ENCODE measurements around the gene PACRG.
A peak's percentile ranks its signal among the peaks of the same experiment; 100 is the strongest.

Gene PACRG

DNA sequence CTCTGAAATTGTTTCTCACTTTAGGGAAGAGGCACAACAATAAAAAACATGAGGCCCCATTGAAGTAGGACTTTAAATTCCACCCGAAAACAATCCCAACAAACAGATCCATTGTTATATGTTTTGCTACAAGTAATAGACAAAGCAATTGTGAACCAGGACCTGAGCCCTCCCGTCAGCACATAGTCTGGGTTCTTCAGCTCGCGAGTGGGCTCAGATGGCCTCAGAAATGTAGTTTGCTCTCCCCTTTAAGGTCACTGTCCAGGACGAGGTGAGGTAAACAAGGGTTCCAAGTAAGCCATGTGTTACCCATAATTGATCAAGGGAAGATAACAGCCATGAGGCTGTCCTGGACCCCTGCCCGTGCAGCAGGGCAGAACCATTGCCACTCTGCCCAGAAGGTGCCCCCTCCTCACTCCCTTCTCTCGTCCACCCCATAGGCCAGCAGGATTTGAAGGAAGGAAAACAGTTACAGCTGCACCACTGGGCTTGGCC is 526.6 kb downstream of the PACRG start:
- Histone ChIP-seq H2AFZ (ENCODE audit: insufficient read depth, low read length, poor library complexity) (no peak overlapping the region), H2AK5ac (ENCODE audit: low read length) (no peak overlapping the region), H3K23ac (ENCODE audit: low read length) (no peak overlapping the region), H4K91ac (ENCODE audit: low read depth, low read length) (no peak overlapping the region), H3K9me3 (ENCODE audit: insufficient read depth, low read depth, low read length) (no peaks in the 10 kb centered on the region), H2BK12ac (ENCODE audit: low read length) (no peak overlapping the region), H3K79me1 (ENCODE audit: low read length) (no peaks in the 10 kb centered on the region), H2BK120ac (ENCODE audit: insufficient read depth, low read length, poor library complexity) (no peak overlapping the region), H3K27me3 (ENCODE audit: insufficient read depth, low read length) (no peaks in the 10 kb centered on the region), H3K18ac (ENCODE audit: low read length) (no peak overlapping the region), H3K14ac (ENCODE audit: low read length) (no peak overlapping the region), H3K4me2 (ENCODE audit: low read length) (no peak overlapping the region), H2BK5ac (ENCODE audit: low read depth, low read length, poor library complexity) (no peak overlapping the region), H3K36me3 (ENCODE audit: control insufficient read depth in 1 of 2, insufficient read depth in 2 of 2, low read length in 2 of 2) (no peaks in the 10 kb centered on the region), H3K4me1 (ENCODE audit: control insufficient read depth in 1 of 2, insufficient read depth in 2 of 2, low read length in 2 of 2) (no peaks in the 10 kb centered on the region), H3K9ac (ENCODE audit: low read length) (no peak overlapping the region), H3K79me2 (ENCODE audit: control insufficient read depth, insufficient read depth, low read length, poor library complexity) (no peaks in the 10 kb centered on the region), H4K12ac (ENCODE audit: low read depth, low read length) (no peak overlapping the region), H3K27ac (ENCODE audit: low read depth, low read length) (no peak overlapping the region), H4K8ac (ENCODE audit: low read depth, low read length) (no peak overlapping the region), H3K4me3 (ENCODE audit: low read depth, low read length) (no peak overlapping the region), H3K4ac (ENCODE audit: low read depth, low read length) (no peak overlapping the region)
- no peak for DNase-seq
- no CpG with 5 or more reads among the region's 7 CpGs for WGBS (ENCODE audit: extremely low coverage, insufficient coverage, insufficient read length)

DNA sequence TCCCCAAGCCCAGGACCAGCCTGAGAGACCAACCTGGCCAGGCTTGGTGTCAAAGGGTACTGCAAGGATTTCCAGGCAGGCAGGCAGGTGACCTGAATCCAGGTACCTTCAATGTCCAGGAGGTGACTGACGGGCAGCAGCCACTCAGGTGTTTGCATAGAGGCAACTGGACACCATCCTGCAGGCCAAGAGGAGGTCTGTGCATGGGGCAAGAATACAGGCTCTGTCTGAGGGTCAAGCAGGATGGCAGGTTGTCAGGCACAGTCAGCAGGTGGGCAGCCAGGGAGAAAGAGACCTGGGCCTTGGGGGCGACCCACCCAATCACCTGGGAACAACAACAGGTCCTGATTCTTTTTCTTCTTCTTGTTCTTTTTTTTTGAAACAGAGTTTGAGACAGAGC is 527.5 kb downstream of the PACRG start:
- Histone ChIP-seq H3K79me2 (ENCODE audit: control insufficient read depth, insufficient read depth, low read length, poor library complexity) (no peaks in the 10 kb centered on the region), H2AK5ac (ENCODE audit: low read length) (no peak overlapping the region), H4K91ac (ENCODE audit: low read depth, low read length) (no peak overlapping the region), H3K23ac (ENCODE audit: low read length) (no peak overlapping the region), H3K18ac (ENCODE audit: low read length) (no peak overlapping the region), H4K12ac (ENCODE audit: low read depth, low read length) (no peak overlapping the region), H4K8ac (ENCODE audit: low read depth, low read length) (no peak overlapping the region), H3K4me3 (ENCODE audit: low read depth, low read length) (no peak overlapping the region), H2BK120ac (ENCODE audit: insufficient read depth, low read length, poor library complexity) (no peak overlapping the region), H2AFZ (ENCODE audit: insufficient read depth, low read length, poor library complexity) (no peak overlapping the region), H2BK12ac (ENCODE audit: low read length) (no peak overlapping the region), H3K4me2 (ENCODE audit: low read length) (no peak overlapping the region), H3K27ac (ENCODE audit: low read depth, low read length) (no peak overlapping the region), H2BK5ac (ENCODE audit: low read depth, low read length, poor library complexity) (no peak overlapping the region), H3K4ac (ENCODE audit: low read depth, low read length) (no peak overlapping the region), H3K36me3 (ENCODE audit: control insufficient read depth in 1 of 2, insufficient read depth in 2 of 2, low read length in 2 of 2) (no peaks in the 10 kb centered on the region), H3K9ac (ENCODE audit: low read length) (no peak overlapping the region), H3K9me3 (ENCODE audit: insufficient read depth, low read depth, low read length) (no peaks in the 10 kb centered on the region), H3K14ac (ENCODE audit: low read length) (no peak overlapping the region), H3K4me1 (ENCODE audit: control insufficient read depth in 1 of 2, insufficient read depth in 2 of 2, low read length in 2 of 2) (peaks cover 0 to 2% of the 10 kb centered on the region in 2 experiments), H3K79me1 (ENCODE audit: low read length) (no peaks in the 10 kb centered on the region), H3K27me3 (ENCODE audit: insufficient read depth, low read length) (no peaks in the 10 kb centered on the region)
- WGBS (ENCODE audit: extremely low coverage, insufficient coverage, insufficient read length), result no CpG with 5 or more reads among the region's 2 CpGs
- DNase-seq, result no peak

DNA sequence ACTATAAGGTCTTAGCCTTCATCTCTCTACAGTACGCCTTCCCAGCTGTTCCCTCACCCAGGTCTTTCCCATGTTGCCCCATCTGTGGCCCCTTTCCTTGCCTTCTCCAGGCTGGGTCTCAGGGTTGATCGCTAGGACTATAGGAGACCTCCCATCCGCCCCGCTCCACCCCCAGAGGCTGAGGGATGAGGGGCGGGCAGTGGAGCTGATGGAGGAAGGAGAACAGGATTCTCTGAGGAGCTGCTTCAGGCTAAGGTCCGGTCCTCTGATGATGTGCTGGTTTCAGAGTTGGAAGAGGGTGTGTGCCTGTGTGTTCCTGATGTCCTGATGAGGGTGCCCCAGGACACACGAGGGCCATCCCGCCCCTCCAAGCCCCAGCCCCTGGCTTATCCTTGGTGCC is 531.9 kb downstream of the PACRG start:
- H2AK5ac ChIP-seq (ENCODE audit: low read length), result no peak overlapping the region
- DNase-seq, result no peak
- H3K27me3 ChIP-seq (ENCODE audit: insufficient read depth, low read length), result no peaks in the 10 kb centered on the region
- H3K4me1 ChIP-seq (ENCODE audit: control insufficient read depth in 1 of 2, insufficient read depth in 2 of 2, low read length in 2 of 2), result peaks cover 4 to 5% of the 10 kb centered on the region in 2 experiments
- H3K4me3 ChIP-seq (ENCODE audit: low read depth, low read length), result no peak overlapping the region
- no CpG with 5 or more reads among the region's 8 CpGs for WGBS (ENCODE audit: extremely low coverage, insufficient coverage, insufficient read length)
- H4K8ac ChIP-seq (ENCODE audit: low read depth, low read length), result no peak overlapping the region
- H3K79me2 ChIP-seq (ENCODE audit: control insufficient read depth, insufficient read depth, low read length, poor library complexity), result no peaks in the 10 kb centered on the region
- no peak overlapping the region for H2AFZ ChIP-seq (ENCODE audit: insufficient read depth, low read length, poor library complexity)
- no peak overlapping the region for H3K14ac ChIP-seq (ENCODE audit: low read length)
- no peak overlapping the region for H3K4ac ChIP-seq (ENCODE audit: low read depth, low read length)
- no peak overlapping the region for H3K9ac ChIP-seq (ENCODE audit: low read length)
- no peak overlapping the region for H4K91ac ChIP-seq (ENCODE audit: low read depth, low read length)
- H4K12ac ChIP-seq (ENCODE audit: low read depth, low read length), result no peak overlapping the region
- no peak overlapping the region for H2BK5ac ChIP-seq (ENCODE audit: low read depth, low read length, poor library complexity)
- no peaks in the 10 kb centered on the region for H3K36me3 ChIP-seq (ENCODE audit: control insufficient read depth in 1 of 2, insufficient read depth in 2 of 2, low read length in 2 of 2)
- H3K79me1 ChIP-seq (ENCODE audit: low read length), result no peaks in the 10 kb centered on the region
- no peak overlapping the region for H2BK12ac ChIP-seq (ENCODE audit: low read length)
- H3K9me3 ChIP-seq (ENCODE audit: insufficient read depth, low read depth, low read length), result no peaks in the 10 kb centered on the region
- no peak overlapping the region for H3K23ac ChIP-seq (ENCODE audit: low read length)
- no peak overlapping the region for H3K18ac ChIP-seq (ENCODE audit: low read length)
- H3K27ac ChIP-seq (ENCODE audit: low read depth, low read length), result no peak overlapping the region
- no peak overlapping the region for H2BK120ac ChIP-seq (ENCODE audit: insufficient read depth, low read length, poor library complexity)
- peak overlapping the region; percentile 53 for H3K4me2 ChIP-seq (ENCODE audit: low read length)

DNA sequence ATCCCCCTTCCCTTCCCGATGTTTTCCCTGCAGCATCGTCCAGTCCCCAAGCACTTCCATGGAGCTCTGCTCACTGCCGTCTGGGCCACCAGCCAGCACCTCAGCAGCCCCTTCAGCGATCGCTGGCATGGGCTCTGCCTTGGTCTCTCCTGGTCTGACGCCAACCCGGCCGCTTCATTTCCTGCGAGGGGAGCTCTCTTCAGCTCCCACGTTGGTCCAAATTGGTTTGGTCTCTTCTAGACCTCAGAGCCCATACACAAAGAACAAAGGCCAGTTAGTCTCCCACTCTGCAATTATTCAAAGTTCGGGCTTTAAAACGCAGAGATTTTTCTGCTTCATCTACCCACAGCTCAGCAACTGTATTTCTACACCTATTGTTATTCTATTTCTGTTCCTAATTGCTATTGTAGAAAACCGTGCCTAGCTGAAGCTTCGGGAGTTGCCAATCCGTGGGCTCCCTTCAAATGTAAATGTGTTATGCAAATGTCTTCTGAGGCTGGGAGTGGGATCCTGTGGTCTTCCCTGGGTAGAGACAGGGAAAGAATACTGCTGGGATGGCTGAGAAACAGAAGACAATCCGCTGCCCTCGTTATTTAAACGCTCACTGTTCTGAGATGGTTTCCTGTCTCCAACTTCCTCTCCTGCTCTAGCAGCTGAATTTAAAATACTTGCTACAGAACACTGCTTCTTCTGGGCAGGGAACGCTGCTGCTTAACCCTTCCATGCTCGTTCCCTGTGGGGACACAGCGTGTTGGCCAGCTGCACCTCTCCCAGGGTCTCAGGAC is 532.5 kb downstream of the PACRG start:
- Histone ChIP-seq H3K14ac (ENCODE audit: low read length) (no peak overlapping the region), H4K12ac (ENCODE audit: low read depth, low read length) (no peak overlapping the region), H3K27me3 (ENCODE audit: insufficient read depth, low read length) (no peaks in the 10 kb centered on the region), H3K27ac (ENCODE audit: low read depth, low read length) (no peak overlapping the region), H3K18ac (ENCODE audit: low read length) (no peak overlapping the region), H2AFZ (ENCODE audit: insufficient read depth, low read length, poor library complexity) (peak overlapping the region; percentile 40), H2BK5ac (ENCODE audit: low read depth, low read length, poor library complexity) (no peak overlapping the region), H2BK12ac (ENCODE audit: low read length) (no peak overlapping the region), H3K4ac (ENCODE audit: low read depth, low read length) (no peak overlapping the region), H3K9me3 (ENCODE audit: insufficient read depth, low read depth, low read length) (no peaks in the 10 kb centered on the region), H2BK120ac (ENCODE audit: insufficient read depth, low read length, poor library complexity) (no peak overlapping the region), H3K79me2 (ENCODE audit: control insufficient read depth, insufficient read depth, low read length, poor library complexity) (no peaks in the 10 kb centered on the region), H3K9ac (ENCODE audit: low read length) (no peak overlapping the region), H4K8ac (ENCODE audit: low read depth, low read length) (no peak overlapping the region), H3K36me3 (ENCODE audit: control insufficient read depth in 1 of 2, insufficient read depth in 2 of 2, low read length in 2 of 2) (no peaks in the 10 kb centered on the region), H3K4me1 (ENCODE audit: control insufficient read depth in 1 of 2, insufficient read depth in 2 of 2, low read length in 2 of 2) (peaks cover 4 to 5% of the 10 kb centered on the region in 2 experiments), H4K91ac (ENCODE audit: low read depth, low read length) (no peak overlapping the region), H3K23ac (ENCODE audit: low read length) (no peak overlapping the region), H3K79me1 (ENCODE audit: low read length) (no peaks in the 10 kb centered on the region), H3K4me3 (ENCODE audit: low read depth, low read length) (no peak overlapping the region), H2AK5ac (ENCODE audit: low read length) (no peak overlapping the region), H3K4me2 (ENCODE audit: low read length) (peak overlapping the region; percentile 53)
- DNase-seq, result no peak
- WGBS (ENCODE audit: extremely low coverage, insufficient coverage, insufficient read length), result no CpG with 5 or more reads among the region's 21 CpGs
